Motor neuron (in vitro differentiated cells): ENCODE results near the gene DIPK1B. TPM values are rescaled to one million over a fixed set of nuclear protein-coding genes. Genes with fewer than 3 reads are reported as not detected.
A peak's percentile ranks its signal among the peaks of the same experiment; 100 is the strongest.
"Not testable (repeated sequence)": the region's sequence is repeated elsewhere in the genome, so short reads cannot be mapped to it uniquely, and the experiment has no call there.

Experiments used
- ATAC-seq, 8 experiments: fragments of 200-7000 bp; cut with Tn5 transposase; replicated peaks in 6 of 8; 2 replicates each; pipeline ENCODE4 v1.8.0; 2021; ENCODE audit warnings: mild to moderate bottlenecking in 8 of 8, moderate library complexity in 8 of 8
- H3K27ac ChIP-seq, 2 donors: fragments of 250-450 bp; sonication (Bioruptor Pico); 2 replicates each; pipeline ENCODE4 v1.9.0; 2021; ENCODE audit warnings: antibody characterized with exemption in 2 of 2, mild to moderate bottlenecking in 2 of 2, moderate library complexity in 1 of 2
- H3K4me1 ChIP-seq, 2 donors: fragments of 250-450 bp; sonication (Bioruptor Pico); replicated peaks in 1 of 2; 2 replicates each; pipeline ENCODE4 v1.6.1; 2021; ENCODE audit warnings: antibody characterized with exemption in 2 of 2, mild to moderate bottlenecking in 2 of 2, moderate library complexity in 1 of 2
- H3K4me3 ChIP-seq, 5 donors: fragments of 250-450 bp; sonication (Bioruptor Pico); 2 replicates each; pipeline ENCODE4 v1.9.0; 2021; ENCODE audit warnings: antibody characterized with exemption in 5 of 5, mild to moderate bottlenecking in 5 of 5, moderate library complexity in 4 of 5
- WGBS, 10 experiments: fragments of 450-650 bp; shearing (Covaris generic); methylation state at CpG; one replicate each; pipeline ENCODE4 v1.0.0; 2022; 5-methylcytosine and 5-hydroxymethylcytosine counted together
- in situ Hi-C, 9 experiments: fragments of 400-800 bp; cut with MboI; loops; one replicate each; pipeline ENCODE4 v1.15.0; 2021; ENCODE audit warnings: low sequenced_read_pairs in 9 of 9, low pct_unique_long_range_greater_than_20kb in 2 of 9; ENCODE audit not compliant: unreplicated experiment in 9 of 9
- total RNA-seq, 8 experiments: library from RNA; unstranded; fragments of 300-600 nt; gene quantifications; 2 replicates each; pipeline versions ENCODE4 v1.2.3 to v1.2.4, GENCODE V29; 2022

DIPK1B gene
- total RNA-seq, 8 experiments from 2014 or later, result 0.92 to 44.3 (median 27.8) TPM

DNA sequence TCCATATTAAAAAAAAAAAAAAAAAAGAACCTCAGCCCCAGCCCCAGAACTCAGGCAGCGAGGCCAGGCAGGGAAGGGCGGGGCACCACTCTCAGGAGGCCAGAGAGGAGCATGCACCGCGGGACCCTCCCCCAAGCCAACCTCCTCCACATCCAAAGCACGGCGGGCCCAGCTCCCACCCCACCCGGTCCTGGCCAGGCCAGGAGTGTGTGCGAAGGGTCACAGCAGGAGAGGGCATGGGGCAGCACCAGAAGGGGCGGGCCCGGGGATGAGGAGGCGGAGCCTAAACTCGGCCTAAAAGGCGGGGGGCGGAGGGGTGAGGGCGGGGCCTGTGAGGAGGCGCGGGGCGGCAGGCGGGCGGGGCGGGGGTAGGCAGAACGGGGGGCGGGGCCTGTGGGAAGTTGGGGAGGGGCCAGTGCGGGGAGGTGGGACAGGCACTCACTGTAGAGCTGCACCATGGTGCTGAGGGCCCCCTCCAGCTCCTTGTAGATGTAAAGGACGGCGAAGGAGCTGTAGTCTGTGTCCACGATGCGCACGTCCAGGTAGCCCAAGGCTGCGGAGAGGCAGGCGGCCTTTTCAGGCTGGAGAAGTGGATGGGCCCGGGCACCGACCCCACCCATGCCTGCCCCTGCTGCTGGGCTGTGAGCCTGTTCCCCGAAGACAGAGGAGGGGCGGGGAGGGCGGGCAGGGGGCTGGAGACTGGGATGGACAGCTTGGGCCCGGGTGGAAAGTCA lies 50.7 kb downstream of the DIPK1B start:
- WGBS, 10 experiments, result 0 to 60% (median 0%) methylated on average over 1 to 2 of the region's 37 CpGs; no CpG with 5 or more reads in 5 of the 10 experiments
- in situ Hi-C loops, result no loop called here
- Histone ChIP-seq H3K27ac (peak overlapping the region in 1 of 2 donors; percentile 34), H3K4me3 (no peak overlapping the region), H3K4me1 (peaks cover 12 to 27% of the 10 kb centered on the region in 2 donors)
- ATAC-seq, result peak; percentile 14 to 86 (median 70)

DNA sequence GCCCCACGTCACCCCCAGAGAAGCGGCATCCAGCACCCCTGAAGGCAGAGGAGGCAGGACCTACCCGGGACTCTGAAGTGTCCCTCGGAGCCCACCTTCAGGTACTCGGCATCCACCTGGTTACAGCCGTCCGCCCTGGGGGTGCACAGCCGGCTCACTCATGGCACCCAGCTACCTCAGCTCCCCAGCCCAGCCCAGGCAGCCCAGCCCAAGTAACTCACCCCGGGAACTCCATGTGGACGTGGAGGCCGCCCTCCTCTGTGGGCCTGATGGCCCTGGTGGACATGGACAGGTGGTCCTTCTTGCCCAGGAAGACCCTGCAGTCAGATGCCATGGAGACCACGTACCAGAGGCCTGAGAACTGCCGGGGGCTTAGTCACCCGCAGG lies 51.3 kb downstream of the DIPK1B start:
- WGBS, 10 experiments, result 70% methylated on average over 2 of the region's 14 CpGs; no CpG with 5 or more reads in 9 of the 10 experiments
- ATAC-seq, result no peak
- no peak overlapping the region for H3K4me3 ChIP-seq
- in situ Hi-C loops, result no loop called here
- peaks cover 12 to 27% of the 10 kb centered on the region in 2 donors for H3K4me1 ChIP-seq
- peak overlapping the region in 1 of 2 donors; percentile 34 for H3K27ac ChIP-seq

GRCh38 chr9:136764301-136764891 lies 52.0 kb downstream of the DIPK1B start, which contains the start of gene LCN15:
Gene LCN15 (minus strand): TSS chr9:136764518. CDS start chr9:136764488, 30 bp downstream.
- 80% methylated on average over 3 of the region's 14 CpGs; no CpG with 5 or more reads in 9 of the 10 experiments for WGBS, 10 experiments
- in situ Hi-C loops, result no loop called here
- ATAC-seq, result no peak
- H3K27ac ChIP-seq, result peak within 1 kb of the TSS in 1 of 2 donors; percentile 34
- no peak within 1 kb of the TSS for H3K4me3 ChIP-seq
- H3K4me1 ChIP-seq, result peaks cover 12 to 27% of the 10 kb centered on the region in 2 donors

GRCh38 chr9:136765041-136765440 lies 52.7 kb downstream of the DIPK1B start:
- no peak overlapping the region for H3K4me3 ChIP-seq
- WGBS, 10 experiments, result 27 to 80% methylated on average over 2 to 3 of the region's 14 CpGs; no CpG with 5 or more reads in 8 of the 10 experiments
- in situ Hi-C loops, result no loop called here
- H3K4me1 ChIP-seq, result peaks cover 12 to 27% of the 10 kb centered on the region in 2 donors
- ATAC-seq, result no peak
- no peak overlapping the region for H3K27ac ChIP-seq

DNA sequence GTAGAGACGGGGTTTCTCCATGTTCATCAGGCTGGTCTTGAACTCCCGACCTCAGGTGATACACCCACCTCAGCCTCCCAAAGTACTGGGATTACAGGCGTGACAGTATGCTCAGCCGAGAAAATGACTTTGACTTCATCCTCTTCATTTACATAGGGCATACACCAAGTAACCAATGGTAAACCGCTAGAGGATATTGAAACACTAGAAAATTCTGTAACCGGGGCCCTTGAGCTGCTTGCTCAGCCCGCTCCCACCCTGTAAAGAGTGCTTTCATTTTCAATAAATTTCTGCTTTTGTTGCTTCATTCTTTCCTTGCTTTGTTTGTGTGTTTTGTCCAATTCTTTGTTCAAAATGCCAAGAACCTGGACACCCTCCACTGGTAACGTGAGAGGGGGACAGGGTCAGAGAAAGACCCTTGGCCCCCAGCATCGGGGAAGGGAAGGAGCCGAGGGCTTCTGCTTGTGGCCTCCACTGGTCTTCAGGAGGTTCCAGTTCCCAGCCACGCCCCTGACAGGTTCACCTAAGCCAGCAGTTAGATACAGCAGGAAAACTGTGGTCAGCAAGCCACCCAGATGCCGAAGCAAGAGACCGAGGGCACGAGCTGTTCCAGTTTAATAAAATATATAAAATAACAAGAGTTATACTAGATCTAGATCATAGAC lies 53.5 kb downstream of the DIPK1B start:
- in situ Hi-C loops, ATAC-seq, H3K4me3 ChIP-seq, H3K27ac ChIP-seq: not testable (repeated sequence)
- peaks cover 12 to 27% of the 10 kb centered on the region in 2 donors for H3K4me1 ChIP-seq
- 50 to 100% (median 78%) methylated on average over 1 to 10 of the region's 14 CpGs; no CpG with 5 or more reads in 1 of the 10 experiments for WGBS, 10 experiments

DNA sequence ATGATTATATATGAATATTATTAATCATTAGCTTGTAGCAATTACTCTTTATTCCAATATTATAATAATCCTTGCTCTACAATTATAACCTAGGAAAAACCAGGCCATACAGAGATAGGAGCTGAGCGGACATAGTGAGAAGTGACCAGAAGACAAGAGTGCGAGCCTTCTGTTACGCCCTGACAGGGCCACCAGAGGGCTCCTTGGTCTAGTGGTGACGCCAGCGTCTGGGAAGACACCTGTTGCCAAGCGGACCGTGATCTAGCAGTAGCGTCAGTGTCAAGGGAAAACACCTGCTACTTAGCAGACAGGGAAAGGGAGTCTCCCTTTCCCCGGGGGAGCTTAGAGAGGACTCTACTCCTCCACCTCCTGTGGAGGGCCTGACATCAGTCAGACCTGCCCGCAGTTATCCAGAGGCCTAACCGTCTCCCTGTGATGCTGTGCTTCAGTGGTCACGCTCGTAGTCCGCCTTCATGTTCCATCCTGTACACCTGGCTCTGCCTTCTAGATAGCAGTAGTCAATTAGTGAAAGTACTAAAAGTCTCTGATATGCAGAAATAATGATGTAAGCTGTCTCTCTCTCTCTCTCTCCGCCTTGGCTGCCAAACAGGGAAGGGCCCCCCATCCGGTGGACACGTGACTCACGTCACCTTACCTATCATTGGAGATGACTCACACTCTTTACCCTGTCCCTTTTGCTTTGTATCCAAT lies 54.2 kb downstream of the DIPK1B start:
- WGBS, 10 experiments, result 30 to 81% (median 68%) methylated on average over 2 to 5 of the region's 18 CpGs; no CpG with 5 or more reads in 3 of the 10 experiments
- H3K27ac ChIP-seq, in situ Hi-C loops, H3K4me3 ChIP-seq: not testable (repeated sequence)
- H3K4me1 ChIP-seq, result peaks cover 9 to 22% of the 10 kb centered on the region in 2 donors
- peak in 3 of 8 experiments; percentile 18 to 42 (median 18) for ATAC-seq

DNA sequence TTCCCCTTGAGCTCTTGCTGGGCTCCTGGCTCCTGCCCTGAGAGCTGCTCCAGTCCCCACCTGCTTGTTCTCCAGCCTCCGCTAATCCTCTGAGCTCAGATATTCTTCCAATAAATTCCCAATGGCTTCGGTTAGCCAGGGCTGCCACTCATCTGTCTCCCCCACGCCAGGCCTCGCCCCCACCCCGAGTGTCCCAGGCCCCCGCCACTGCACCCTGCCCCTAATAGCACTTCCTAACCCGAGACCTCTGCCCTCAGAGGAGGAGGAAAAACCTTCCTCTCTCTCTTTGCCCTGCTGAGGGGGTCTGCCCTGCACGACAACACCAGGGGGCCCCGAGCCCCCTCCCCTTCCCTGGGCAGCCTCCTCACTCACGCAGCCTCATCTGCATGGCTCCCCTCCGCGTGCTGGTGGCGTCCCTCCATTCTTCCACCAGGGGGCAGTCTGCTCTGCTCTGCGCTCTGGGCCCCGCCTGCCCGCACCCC lies 57.4 kb downstream of the DIPK1B start:
- peak in 5 of 8 experiments; percentile 34 to 75 (median 37) for ATAC-seq
- in situ Hi-C loops, result no loop called here
- H3K4me1 ChIP-seq, result peaks cover 2 to 5% of the 10 kb centered on the region in 2 donors
- no peak overlapping the region for H3K4me3 ChIP-seq
- no peak overlapping the region for H3K27ac ChIP-seq
- no CpG with 5 or more reads among the region's 16 CpGs for WGBS, 10 experiments

DNA sequence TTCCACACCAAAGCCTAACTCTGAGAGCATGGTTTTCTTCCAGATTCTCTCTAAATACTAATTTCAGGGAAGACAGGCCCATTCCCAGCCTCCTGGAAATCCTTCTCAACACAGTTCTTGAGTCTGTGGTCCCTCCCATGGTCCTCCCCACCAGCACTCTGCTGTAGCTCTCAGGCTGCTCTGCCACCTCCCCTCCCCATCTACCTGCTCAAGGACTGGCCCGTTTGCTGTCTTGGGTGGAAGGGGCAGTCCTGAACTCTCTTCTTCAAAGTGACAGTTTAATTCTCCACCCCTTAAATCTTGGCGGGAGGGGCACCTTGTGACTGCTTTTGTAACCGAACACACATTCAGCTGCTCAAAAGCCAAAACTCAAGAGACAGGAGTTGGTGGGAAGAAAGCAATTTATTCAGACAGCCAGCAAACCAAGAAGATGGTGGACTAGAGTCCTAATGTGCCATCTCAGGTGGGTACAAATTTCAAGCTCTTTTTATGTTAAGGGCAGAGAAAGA lies 59.6 kb downstream of the DIPK1B start:
- in situ Hi-C loops, result no loop called here
- Histone ChIP-seq H3K27ac (no peak overlapping the region), H3K4me1 (peaks cover 0 to 1% of the 10 kb centered on the region in 2 donors), H3K4me3 (no peak overlapping the region)
- WGBS, 10 experiments, result 0 to 78% (median 41%) methylated on average over 1 to 3 of the region's 3 CpGs; no CpG with 5 or more reads in 5 of the 10 experiments
- ATAC-seq, result no peak

DNA sequence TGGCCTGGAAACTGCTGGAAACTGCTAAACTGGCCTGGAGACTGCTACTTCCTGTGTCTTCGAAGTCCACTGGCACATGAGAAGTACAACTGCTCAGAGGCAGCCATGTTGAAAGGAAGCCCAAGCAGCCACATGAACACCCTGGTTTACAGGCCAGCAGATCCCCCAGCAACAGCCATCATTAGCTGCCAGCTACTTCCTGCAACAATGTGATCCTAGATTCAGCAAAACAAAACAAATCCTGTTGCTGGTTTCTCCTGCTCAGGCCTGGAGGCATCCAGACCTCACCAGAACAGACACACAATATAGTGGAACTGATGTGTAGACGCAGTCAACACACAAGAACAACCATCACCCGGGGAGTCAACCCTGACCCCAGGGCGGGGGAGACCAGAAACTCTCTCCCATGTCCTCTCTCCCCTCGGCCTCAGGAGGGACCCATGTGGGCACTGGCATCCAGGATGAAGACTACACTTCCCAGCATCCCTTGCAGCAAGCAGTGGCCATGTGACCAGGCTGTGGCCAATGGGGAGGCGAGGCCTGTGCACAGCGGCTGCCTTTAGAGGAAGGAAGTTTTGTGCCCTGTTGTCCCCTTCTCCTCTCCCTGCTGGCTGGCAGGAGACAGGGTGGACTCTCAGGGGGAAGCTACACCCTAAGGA lies 61.1 kb downstream of the DIPK1B start:
- Histone ChIP-seq H3K4me1 (no peaks in the 10 kb centered on the region), H3K27ac (no peak overlapping the region), H3K4me3 (no peak overlapping the region)
- WGBS, 10 experiments, result 25 to 78% (median 59%) methylated on average over 1 to 5 of the region's 7 CpGs; no CpG with 5 or more reads in 1 of the 10 experiments
- peak in 6 of 8 experiments; percentile 28 to 73 (median 32) for ATAC-seq
- in situ Hi-C loops, result no loop called here
